ENCODE data around the gene RAB12.

- no peak for TF ChIP-seq CTCF (IDR thresholded peaks at IDR 0.05)
- no peak for TF ChIP-seq POLR2A (IDR thresholded peaks at IDR 0.05)
- TF ChIP-seq POLR2AphosphoS5 (IDR thresholded peaks at IDR 0.05): no peak
- no peak for TF ChIP-seq EP300 (IDR thresholded peaks at IDR 0.05)
These were observed 8.7 kb downstream of the RAB12 start for GRCh38 chr18:8617907-8618306.

Measured in upper lobe of left lung (tissue), 4 donors.